B cell (primary cell): ENCODE results near the gene IFRD2. TPM values are rescaled to one million over a fixed set of nuclear protein-coding genes. Genes with fewer than 3 reads are reported as not detected.

Source experiments
- ATAC-seq: fragments of 200-7000 bp; cut with Tn5 transposase; one replicate; pipeline ENCODE4 v1.10.0; 2021; ENCODE audit warnings: low read depth, mild to moderate bottlenecking, moderate number of reproducible peaks, moderate library complexity
- CTCF ChIA-PET: fragments of 350-600 bp; sonication (Branson Sonifier 250); formaldehyde crosslinking; loops from one replicate; lab custom pipeline; 2021; ENCODE audit warnings: antibody characterized with exemption, inconsistent platforms; lab: Charles Lee
- POLR2A ChIA-PET: fragments of 350-600 bp; sonication (Branson Sonifier 250); formaldehyde crosslinking; loops from one replicate; lab custom pipeline; 2021; ENCODE audit warnings: antibody characterized with exemption; lab: Charles Lee
- DNase-seq: peaks from one replicate; pipeline ENCODE4 v3.0.0; 2013
- H2AFZ ChIP-seq: 2 replicates; pipeline ENCODE4 v1.6.1; 2012; ENCODE audit warnings: mild to moderate bottlenecking, low read depth, low read length; ENCODE audit not compliant: insufficient read depth, poor library complexity, severe bottlenecking
- H3K27ac ChIP-seq, 2 donors: 1 replicate in 1 of 2; 2 replicates in 1 of 2; pipeline ENCODE4 v1.5.1; 2012 to 2013; ENCODE audit warnings: low read length in 2 of 2, mild to moderate bottlenecking in 2 of 2, moderate library complexity in 1 of 2
- H3K27me3 ChIP-seq, 4 experiments: fragments of 200-600 bp in 1 of 4; sonication (generic) in 1 of 4; replicated peaks in 1 of 4; 1 replicate in 2 of 4; 2 replicates in 2 of 4; pipeline versions ENCODE4 v1.6.1 to v1.7.0; 2013 to 2016; ENCODE audit warnings: low read length in 3 of 4, mild to moderate bottlenecking in 2 of 4, mixed read lengths in 1 of 4, moderate library complexity in 1 of 4; ENCODE audit not compliant: insufficient read depth in 4 of 4, control insufficient read depth in 3 of 4; ENCODE audit errors: control extremely low read depth in 1 of 4
- H3K36me3 ChIP-seq, 2 experiments: replicated peaks in 1 of 2; 1 replicate in 1 of 2; 2 replicates in 1 of 2; pipeline versions ENCODE4 v1.6.1 to v1.7.1; 2013; ENCODE audit warnings: low read length in 1 of 2; ENCODE audit not compliant: insufficient read depth in 2 of 2, control insufficient read depth in 1 of 2; ENCODE audit errors: control extremely low read depth in 1 of 2, extremely low read depth in 1 of 2
- H3K4me1 ChIP-seq, 2 donors: fragments of 200-600 bp in 1 of 2; sonication (generic) in 1 of 2; 1 replicate in 1 of 2; 2 replicates in 1 of 2; pipeline versions ENCODE4 v1.5.1 to v1.6.1; 2013 to 2017; ENCODE audit warnings: low read length in 2 of 2; ENCODE audit not compliant: control insufficient read depth in 2 of 2, insufficient read depth in 2 of 2
- H3K4me2 ChIP-seq: replicated peaks from 2 replicates; pipeline ENCODE3; 2012; ENCODE audit warnings: mild to moderate bottlenecking, low read depth, low read length; ENCODE audit not compliant: poor library complexity, severe bottlenecking
- H3K4me3 ChIP-seq, 5 experiments: fragments of 200-600 bp in 1 of 5; sonication (generic) in 1 of 5; 1 replicate in 3 of 5; 2 replicates in 2 of 5; pipeline versions ENCODE4 v1.5.1 to v1.7.0; 2011 to 2016; ENCODE audit warnings: low read length in 4 of 5, mild to moderate bottlenecking in 4 of 5, low read depth in 2 of 5, control low read depth in 1 of 5, moderate library complexity in 1 of 5; ENCODE audit not compliant: insufficient read depth in 1 of 5; ENCODE audit errors: control extremely low read depth in 1 of 5, extremely low read depth in 1 of 5
- H3K79me2 ChIP-seq: fragments of 200-600 bp; sonication (generic); one replicate; pipeline ENCODE4 v1.6.0; 2016; ENCODE audit warnings: low read length; ENCODE audit not compliant: control insufficient read depth, insufficient read depth
- H3K9ac ChIP-seq: fragments of 200-600 bp; sonication (generic); 2 replicates; pipeline ENCODE4 v1.6.1; 2017; ENCODE audit warnings: mild to moderate bottlenecking, low read length, moderate library complexity
- H3K9me3 ChIP-seq, 3 donors: one replicate each; pipeline versions ENCODE4 v1.6.1 to v1.7.1; 2013; ENCODE audit warnings: low read length in 2 of 3; ENCODE audit not compliant: control insufficient read depth in 2 of 3, insufficient read depth in 1 of 3; ENCODE audit errors: control extremely low read depth in 1 of 3
- H4K20me1 ChIP-seq: 2 replicates; pipeline ENCODE4 v1.6.0; 2012; ENCODE audit warnings: mild to moderate bottlenecking, low read length; ENCODE audit not compliant: insufficient read depth, control insufficient read depth, poor library complexity, severe bottlenecking
- H3K27ac Mint-ChIP-seq: one replicate; pipeline ENCODE4 v1.8.0; 2021; ENCODE audit warnings: mixed read lengths
- H3K27me3 Mint-ChIP-seq: one replicate; pipeline ENCODE4 v1.8.0; 2021; ENCODE audit warnings: mixed read lengths
- H3K4me1 Mint-ChIP-seq: one replicate; pipeline ENCODE4 v1.8.0; 2021; ENCODE audit warnings: mixed read lengths
- H3K4me3 Mint-ChIP-seq: one replicate; pipeline ENCODE4 v1.8.0; 2021; ENCODE audit warnings: mixed read lengths
- H3K9me3 Mint-ChIP-seq: one replicate; pipeline ENCODE4 v1.8.0; 2022; ENCODE audit warnings: mixed read lengths; ENCODE audit not compliant: insufficient read depth
- EZH2 ChIP-seq: IDR thresholded peaks from 2 replicates; pipeline ENCODE4 v1.6.1; 2012; ENCODE audit warnings: borderline replicate concordance, low read depth, mild to moderate bottlenecking, moderate library complexity, low read length; ENCODE audit not compliant: insufficient read depth, poor library complexity, severe bottlenecking
- WGBS: methylation state at CpG from one replicate; pipeline ENCODE4 v1.1.5; 2013; ENCODE audit warnings: missing lambda C conversion rate; ENCODE audit not compliant: insufficient coverage; 5-methylcytosine and 5-hydroxymethylcytosine counted together
- intact Hi-C: fragments of 100-400 bp; cut with micrococcal nuclease; formaldehyde crosslinking; loops from one replicate; pipeline ENCODE4 v1.10.0; 2022
- polyA plus RNA-seq: library from polyadenylated mRNA; depleted of rRNA; stranded (reverse); fragments of >200 nt; gene quantifications from 2 replicates; pipeline ENCODE4 v1.2.3, GENCODE V29; 2012
- total RNA-seq, 2 donors: library from RNA; stranded (reverse); fragments of 120-200 nt in 1 of 2; gene quantifications; 1 replicate in 1 of 2; 2 replicates in 1 of 2; pipeline versions ENCODE4 v1.2.3 to v1.2.4, GENCODE V29; 2013 to 2022
- TF ChIP-seq, protein P1 (sequence below): fragments of 200-600 bp; IDR thresholded peaks from one replicate; pipeline ENCODE4 v1.8.0; 2022; ENCODE audit warnings: antibody characterized with exemption, mild to moderate bottlenecking

Gene IFRD2
- total and polyA plus RNA-seq, 2 donors (not counting 1 experiment from before 2014, with no cell fraction given) = 63.4 to 80.1 TPM

GRCh38 chr3:50266836-50267235, 25.4 kb downstream of the IFRD2 start:
- Histone ChIP-seq H3K4me3 (no peak overlapping the region), H3K9ac (no peak overlapping the region), H3K4me1 (no peaks in the 10 kb centered on the region), H3K27me3 (peaks cover 0 to 34% (median 6%) of the 10 kb centered on the region in 4 experiments), H3K27ac (no peak overlapping the region), H3K79me2 (no peaks in the 10 kb centered on the region), H3K4me2 (no peak overlapping the region), H3K9me3 (no peaks in the 10 kb centered on the region), H2AFZ (no peak overlapping the region), H4K20me1 (no peaks in the 10 kb centered on the region), H3K36me3 (no peaks in the 10 kb centered on the region)
- no peak overlapping the region for H3K27ac Mint-ChIP-seq
- intact Hi-C loops = no loop called here
- TF ChIP-seq, protein P1, sequence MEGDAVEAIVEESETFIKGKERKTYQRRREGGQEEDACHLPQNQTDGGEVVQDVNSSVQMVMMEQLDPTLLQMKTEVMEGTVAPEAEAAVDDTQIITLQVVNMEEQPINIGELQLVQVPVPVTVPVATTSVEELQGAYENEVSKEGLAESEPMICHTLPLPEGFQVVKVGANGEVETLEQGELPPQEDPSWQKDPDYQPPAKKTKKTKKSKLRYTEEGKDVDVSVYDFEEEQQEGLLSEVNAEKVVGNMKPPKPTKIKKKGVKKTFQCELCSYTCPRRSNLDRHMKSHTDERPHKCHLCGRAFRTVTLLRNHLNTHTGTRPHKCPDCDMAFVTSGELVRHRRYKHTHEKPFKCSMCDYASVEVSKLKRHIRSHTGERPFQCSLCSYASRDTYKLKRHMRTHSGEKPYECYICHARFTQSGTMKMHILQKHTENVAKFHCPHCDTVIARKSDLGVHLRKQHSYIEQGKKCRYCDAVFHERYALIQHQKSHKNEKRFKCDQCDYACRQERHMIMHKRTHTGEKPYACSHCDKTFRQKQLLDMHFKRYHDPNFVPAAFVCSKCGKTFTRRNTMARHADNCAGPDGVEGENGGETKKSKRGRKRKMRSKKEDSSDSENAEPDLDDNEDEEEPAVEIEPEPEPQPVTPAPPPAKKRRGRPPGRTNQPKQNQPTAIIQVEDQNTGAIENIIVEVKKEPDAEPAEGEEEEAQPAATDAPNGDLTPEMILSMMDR = no peak
- TF ChIP-seq EZH2 = no peak
- no peaks in the 10 kb centered on the region for H3K9me3 Mint-ChIP-seq
- POLR2A ChIA-PET = no interaction called here
- 75% methylated on average over 2 of the region's 7 CpGs for WGBS
- H3K27me3 Mint-ChIP-seq = peaks cover 17% of the 10 kb centered on the region
- H3K4me1 Mint-ChIP-seq = no peaks in the 10 kb centered on the region
- DNase-seq (no peak), ATAC-seq (no peak)
- CTCF ChIA-PET = interaction anchor here (1.4 to 2.4 kb wide), 4 partner anchors 8 to 73 kb away, joined by 4 to 12 read pairs (median 5); no protein-coding TSS in a partner anchor
- H3K4me3 Mint-ChIP-seq = no peak overlapping the region

DNA sequence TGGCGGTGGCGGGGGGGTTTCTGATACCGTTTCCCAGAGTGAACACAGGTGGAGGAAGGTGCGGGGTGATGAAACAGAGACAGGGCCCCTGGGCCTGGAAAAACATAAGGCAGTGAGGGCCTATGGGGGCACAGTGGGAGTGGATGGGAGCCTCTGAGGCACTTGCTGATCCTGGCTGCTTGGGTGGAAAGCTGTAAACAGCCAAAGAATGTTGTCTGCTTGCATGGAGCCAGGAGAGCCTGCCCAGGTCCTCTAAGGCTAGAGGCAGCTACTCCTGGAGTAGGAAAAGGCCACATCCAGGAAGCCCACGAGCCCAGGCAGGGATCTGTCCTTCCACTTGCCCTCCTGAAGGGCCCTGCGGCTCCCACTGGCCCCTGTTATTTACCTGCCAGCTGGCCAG, 26.2 kb downstream of the IFRD2 start:
- Histone ChIP-seq H4K20me1 (no peaks in the 10 kb centered on the region), H3K36me3 (no peaks in the 10 kb centered on the region), H3K79me2 (no peaks in the 10 kb centered on the region), H3K27me3 (peaks cover 0 to 34% (median 6%) of the 10 kb centered on the region in 4 experiments), H3K9me3 (no peaks in the 10 kb centered on the region), H3K9ac (no peak overlapping the region), H3K4me3 (no peak overlapping the region), H2AFZ (no peak overlapping the region), H3K4me2 (no peak overlapping the region), H3K27ac (no peak overlapping the region), H3K4me1 (no peaks in the 10 kb centered on the region)
- CTCF ChIA-PET = interaction anchor here (1.4 to 2.4 kb wide), 3 partner anchors 19 to 72 kb away, joined by 4 to 12 read pairs (median 6); no protein-coding TSS in a partner anchor
- H3K9me3 Mint-ChIP-seq = no peaks in the 10 kb centered on the region
- DNase-seq (no peak), ATAC-seq (no peak)
- WGBS = 86% methylated on average over 4 of the region's 6 CpGs
- H3K27ac Mint-ChIP-seq = no peak overlapping the region
- H3K4me3 Mint-ChIP-seq = no peak overlapping the region
- intact Hi-C loops = no loop called here
- no peak for TF ChIP-seq EZH2
- TF ChIP-seq, protein P1 = no peak
- peaks cover 17% of the 10 kb centered on the region for H3K27me3 Mint-ChIP-seq
- POLR2A ChIA-PET = interaction anchor here (0.6 kb wide), 1 partner anchor 85 kb away, joined by 3 read pairs; no protein-coding TSS in a partner anchor
- H3K4me1 Mint-ChIP-seq = no peaks in the 10 kb centered on the region
